SK-N-SH (cell line): ENCODE measurements around the gene TLR7. TPM values are rescaled to one million over a fixed set of nuclear protein-coding genes. Genes with fewer than 3 reads are reported as not detected.
A peak's percentile ranks its signal among the peaks of the same experiment; 100 is the strongest.

Experiments used
- CTCF ChIA-PET: fragments of 300-600, 350-600 bp; formaldehyde crosslinking; extraction: SDS; loops from one replicate; lab custom pipeline; 2021; lab: Yijun Ruan, JAX
- POLR2A ChIA-PET: fragments of 350-600 bp; sonication (Branson Sonifier 250); formaldehyde crosslinking; extraction: SDS; loops from one replicate; lab custom pipeline; 2020; ENCODE audit warnings: antibody characterized with exemption, inconsistent platforms; lab: Yijun Ruan, JAX
- DNase-seq: peaks from one replicate; pipeline ENCODE4 v3.0.0; 2012
- H2AFZ ChIP-seq: fragments of 200-600 bp; sonication (generic); 2 replicates; pipeline ENCODE4 v1.8.1; 2016; ENCODE audit warnings: antibody characterized with exemption, mild to moderate bottlenecking, low read depth
- H3F3A ChIP-seq: fragments of 200-600 bp; sonication (generic); replicated peaks from 2 replicates; pipeline ENCODE3; 2016; ENCODE audit warnings: antibody characterized with exemption, mild to moderate bottlenecking; ENCODE audit not compliant: insufficient read depth
- H3K27ac ChIP-seq, 2 experiments: fragments of 200-500 bp in 1 of 2; fragments of 200-600 bp in 1 of 2; sonication (Bioruptor generic) in 1 of 2; sonication (generic), shearing (Covaris generic) in 1 of 2; 2 replicates each; pipeline versions ENCODE4 v1.5.1 to v1.6.1; 2014 to 2016; ENCODE audit warnings: low read depth in 2 of 2, inconsistent platforms in 1 of 2, low read length in 1 of 2, mild to moderate bottlenecking in 1 of 2, mixed read lengths in 1 of 2
- H3K27me3 ChIP-seq: fragments of 200-600 bp; sonication (generic), shearing (Covaris generic); 2 replicates; pipeline ENCODE4 v1.6.1; 2016; ENCODE audit warnings: mixed run types; ENCODE audit not compliant: insufficient read depth
- H3K36me3 ChIP-seq, 2 experiments: fragments of 200-500 bp in 1 of 2; fragments of 200-600 bp in 1 of 2; sonication (Bioruptor generic) in 1 of 2; sonication (generic) in 1 of 2; replicated peaks in 1 of 2; 2 replicates each; pipeline versions ENCODE3 to v1.5.1; 2014 to 2016; ENCODE audit warnings: low read length in 1 of 2, mild to moderate bottlenecking in 1 of 2; ENCODE audit not compliant: insufficient read depth in 2 of 2, control insufficient read depth in 1 of 2
- H3K4me1 ChIP-seq, 2 experiments: fragments of 200-500 bp in 1 of 2; fragments of 200-600 bp in 1 of 2; sonication (Bioruptor generic) in 1 of 2; sonication (generic), shearing (Covaris generic) in 1 of 2; 2 replicates each; pipeline versions ENCODE4 v1.5.1 to v1.6.1; 2014 to 2016; ENCODE audit warnings: low read depth in 1 of 2, low read length in 1 of 2, mixed run types in 1 of 2; ENCODE audit not compliant: insufficient read depth in 2 of 2, control insufficient read depth in 1 of 2
- H3K4me2 ChIP-seq: fragments of 200-600 bp; sonication (generic), shearing (Covaris generic); 2 replicates; pipeline ENCODE4 v1.6.1; 2017; ENCODE audit warnings: mixed run types
- H3K4me3 ChIP-seq, 2 experiments: fragments of 200-500 bp in 1 of 2; fragments of 200-600 bp in 1 of 2; sonication (Bioruptor generic) in 1 of 2; sonication (generic), shearing (Covaris generic) in 1 of 2; 2 replicates each; pipeline versions ENCODE4 v1.5.1 to v1.8.1; 2014 to 2016; ENCODE audit warnings: low read depth in 2 of 2, inconsistent platforms in 1 of 2, low read length in 1 of 2, mild to moderate bottlenecking in 1 of 2, mixed read lengths in 1 of 2, moderate library complexity in 1 of 2
- H3K79me2 ChIP-seq: fragments of 200-600 bp; sonication (generic); 2 replicates; pipeline ENCODE4 v1.8.1; 2017; ENCODE audit warnings: mild to moderate bottlenecking; ENCODE audit not compliant: insufficient read depth
- H3K9ac ChIP-seq: fragments of 200-600 bp; sonication (generic); 2 replicates; pipeline ENCODE4 v1.6.1; 2017; ENCODE audit warnings: mixed run types
- H3K9me2 ChIP-seq: fragments of 200-600 bp; sonication (generic); 2 replicates; pipeline ENCODE4 v1.6.1; 2017; ENCODE audit warnings: mixed run types
- H3K9me3 ChIP-seq: fragments of 200-600 bp; sonication (generic); 2 replicates; pipeline ENCODE4 v1.6.1; 2017; ENCODE audit warnings: mixed run types, mild to moderate bottlenecking, moderate library complexity
- H4K20me1 ChIP-seq: fragments of 200-600 bp; sonication (generic); 2 replicates; pipeline ENCODE4 v1.6.1; 2017; ENCODE audit warnings: mild to moderate bottlenecking, mixed run types; ENCODE audit not compliant: insufficient read depth
- EZH2phosphoT487 ChIP-seq: fragments of 200-600 bp; sonication (generic); IDR thresholded peaks from 2 replicates; pipeline ENCODE4 v1.6.1; 2017; ENCODE audit warnings: low read depth, mixed run types, mild to moderate bottlenecking, antibody characterized with exemption, moderate library complexity, borderline replicate concordance
- FOSL2 ChIP-seq: IDR thresholded peaks from 2 replicates; pipeline ENCODE4 v1.4.0; 2012; ENCODE audit warnings: low read depth, mild to moderate bottlenecking, moderate library complexity, borderline replicate concordance
- FOXJ3 ChIP-seq: sonication (generic); formaldehyde crosslinking; IDR thresholded peaks from 2 replicates; pipeline ENCODE4 v1.5.1; 2020; ENCODE audit warnings: mild to moderate bottlenecking, missing genetic modification reagents
- GABPA ChIP-seq: IDR thresholded peaks from 2 replicates; pipeline ENCODE4 v1.4.0; 2012; ENCODE audit warnings: low read depth, mild to moderate bottlenecking
- GATA2 ChIP-seq: sonication (generic); formaldehyde crosslinking; IDR thresholded peaks from 2 replicates; pipeline ENCODE4 v1.5.0; 2020; ENCODE audit warnings: mild to moderate bottlenecking, missing genetic modification reagents
- JUND ChIP-seq: IDR thresholded peaks from 2 replicates; pipeline ENCODE4 v1.4.0; 2012
- MXI1 ChIP-seq: IDR thresholded peaks from 2 replicates; pipeline ENCODE4 v1.6.1; 2012; ENCODE audit warnings: mild to moderate bottlenecking, low read depth, low read length, improper control_type of control experiment
- NRF1 ChIP-seq: IDR thresholded peaks from 2 replicates; pipeline ENCODE4 v1.6.1; 2012; ENCODE audit warnings: low read depth, mild to moderate bottlenecking, low read length
- RAD21 ChIP-seq: IDR thresholded peaks from 2 replicates; pipeline ENCODE4 v1.6.1; 2012; ENCODE audit warnings: mild to moderate bottlenecking, low read length
- SIN3A ChIP-seq: IDR thresholded peaks from 2 replicates; pipeline ENCODE4 v1.6.1; 2012; ENCODE audit warnings: low read depth, mild to moderate bottlenecking, low read length, moderate library complexity, borderline replicate concordance
- SMC3 ChIP-seq: IDR thresholded peaks from 2 replicates; pipeline ENCODE4 v1.6.1; 2012; ENCODE audit warnings: low read depth, low read length, improper control_type of control experiment
- WGBS: methylation state at CpG from one replicate; pipeline ENCODE4 v1.1.6; 2017; ENCODE audit warnings: low lambda C conversion rate; 5-methylcytosine and 5-hydroxymethylcytosine counted together
- polyA plus RNA-seq, 3 experiments: library from polyadenylated mRNA; depleted of rRNA; stranded (reverse); fragments of >200 nt; gene quantifications; 2 replicates each; pipeline ENCODE4 v1.2.3, GENCODE V29; 2012
- TF ChIP-seq, protein P1 (sequence below): IDR thresholded peaks from 2 replicates; pipeline ENCODE4 v1.4.0; 2012; ENCODE audit warnings: low read depth
- TF ChIP-seq, protein P2 (sequence below): fragments of 150-350 bp; IDR thresholded peaks from 2 replicates; pipeline ENCODE4 v1.6.1; 2016; ENCODE audit warnings: mild to moderate bottlenecking, low read depth, low read length
- TF ChIP-seq, protein P3 (sequence below): fragments of 200-600 bp; sonication (generic); IDR thresholded peaks from 2 replicates; pipeline ENCODE4 v1.6.1; 2017; ENCODE audit warnings: antibody characterized with exemption, mild to moderate bottlenecking, moderate library complexity
- TF ChIP-seq, protein P4 (sequence below): IDR thresholded peaks from 2 replicates; pipeline ENCODE4 v1.4.0; 2012; ENCODE audit warnings: low read depth, borderline replicate concordance
- TF ChIP-seq, protein P5 (sequence below): IDR thresholded peaks from 2 replicates; pipeline ENCODE4; 2012

TLR7 gene
- polyA plus RNA-seq, 1 of the 3 experiments (the other 2 are of a cell fraction): not detected

DNA sequence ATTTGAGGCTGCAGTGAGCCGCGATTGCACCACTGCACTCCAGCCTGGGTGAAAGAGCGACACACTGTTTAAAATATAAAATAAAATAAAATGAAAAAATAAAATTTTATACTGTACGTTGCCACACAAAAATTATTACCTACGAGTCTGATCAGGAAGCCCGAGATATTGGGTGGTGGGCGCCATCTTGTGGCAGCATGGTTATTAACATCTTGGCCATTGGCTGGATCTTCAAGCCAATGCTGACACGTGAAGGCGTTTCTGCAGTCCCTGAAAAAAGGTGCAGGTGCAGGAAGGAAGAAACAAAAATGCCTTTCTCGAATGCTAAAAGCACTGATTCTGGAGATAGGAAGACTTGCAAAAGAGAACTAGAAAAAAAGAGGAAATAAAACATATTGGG is 34.6 kb downstream of the TLR7 start:
- H2AFZ ChIP-seq: no peak overlapping the region
- no peak overlapping the region for H3K4me2 ChIP-seq
- TF ChIP-seq NRF1: no peak
- TF ChIP-seq, protein P1, sequence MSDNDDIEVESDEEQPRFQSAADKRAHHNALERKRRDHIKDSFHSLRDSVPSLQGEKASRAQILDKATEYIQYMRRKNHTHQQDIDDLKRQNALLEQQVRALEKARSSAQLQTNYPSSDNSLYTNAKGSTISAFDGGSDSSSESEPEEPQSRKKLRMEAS: peak; percentile 37; the same call in 1 of the 2 replicates
- TF ChIP-seq, protein P2, sequence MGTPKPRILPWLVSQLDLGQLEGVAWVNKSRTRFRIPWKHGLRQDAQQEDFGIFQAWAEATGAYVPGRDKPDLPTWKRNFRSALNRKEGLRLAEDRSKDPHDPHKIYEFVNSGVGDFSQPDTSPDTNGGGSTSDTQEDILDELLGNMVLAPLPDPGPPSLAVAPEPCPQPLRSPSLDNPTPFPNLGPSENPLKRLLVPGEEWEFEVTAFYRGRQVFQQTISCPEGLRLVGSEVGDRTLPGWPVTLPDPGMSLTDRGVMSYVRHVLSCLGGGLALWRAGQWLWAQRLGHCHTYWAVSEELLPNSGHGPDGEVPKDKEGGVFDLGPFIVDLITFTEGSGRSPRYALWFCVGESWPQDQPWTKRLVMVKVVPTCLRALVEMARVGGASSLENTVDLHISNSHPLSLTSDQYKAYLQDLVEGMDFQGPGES: no peak
- TF ChIP-seq, protein P3, sequence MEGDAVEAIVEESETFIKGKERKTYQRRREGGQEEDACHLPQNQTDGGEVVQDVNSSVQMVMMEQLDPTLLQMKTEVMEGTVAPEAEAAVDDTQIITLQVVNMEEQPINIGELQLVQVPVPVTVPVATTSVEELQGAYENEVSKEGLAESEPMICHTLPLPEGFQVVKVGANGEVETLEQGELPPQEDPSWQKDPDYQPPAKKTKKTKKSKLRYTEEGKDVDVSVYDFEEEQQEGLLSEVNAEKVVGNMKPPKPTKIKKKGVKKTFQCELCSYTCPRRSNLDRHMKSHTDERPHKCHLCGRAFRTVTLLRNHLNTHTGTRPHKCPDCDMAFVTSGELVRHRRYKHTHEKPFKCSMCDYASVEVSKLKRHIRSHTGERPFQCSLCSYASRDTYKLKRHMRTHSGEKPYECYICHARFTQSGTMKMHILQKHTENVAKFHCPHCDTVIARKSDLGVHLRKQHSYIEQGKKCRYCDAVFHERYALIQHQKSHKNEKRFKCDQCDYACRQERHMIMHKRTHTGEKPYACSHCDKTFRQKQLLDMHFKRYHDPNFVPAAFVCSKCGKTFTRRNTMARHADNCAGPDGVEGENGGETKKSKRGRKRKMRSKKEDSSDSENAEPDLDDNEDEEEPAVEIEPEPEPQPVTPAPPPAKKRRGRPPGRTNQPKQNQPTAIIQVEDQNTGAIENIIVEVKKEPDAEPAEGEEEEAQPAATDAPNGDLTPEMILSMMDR: peak; percentile 74
- peak; percentile 72 for TF ChIP-seq RAD21
- no peak for TF ChIP-seq MXI1
- TF ChIP-seq SMC3: peak; percentile 48
- TF ChIP-seq, all 33 proteins: peak for 4
- DNase-seq: peak; percentile 70
- Histone ChIP-seq H3K4me3 (no peak overlapping the region), H3K79me2 (no peaks in the 10 kb centered on the region), H3K9me2 (no peaks in the 10 kb centered on the region), H3K4me1 (no peaks in the 10 kb centered on the region), H3K36me3 (no peaks in the 10 kb centered on the region), H3K27me3 (peaks cover 15% of the 10 kb centered on the region; the same call in 1 of the 2 replicates), H4K20me1 (no peaks in the 10 kb centered on the region), H3F3A (no peaks in the 10 kb centered on the region), H3K27ac (no peak overlapping the region), H3K9me3 (no peaks in the 10 kb centered on the region), H3K9ac (no peak overlapping the region)
- POLR2A ChIA-PET: no interaction called here
- CTCF ChIA-PET: interaction anchor here (0.6 to 3.0 kb wide), 10 partner anchors 8 to 877 kb away, joined by 3 to 20 read pairs (median 4); no protein-coding TSS in a partner anchor
- WGBS: 4% methylated on average over 10 of the region's 10 CpGs

DNA sequence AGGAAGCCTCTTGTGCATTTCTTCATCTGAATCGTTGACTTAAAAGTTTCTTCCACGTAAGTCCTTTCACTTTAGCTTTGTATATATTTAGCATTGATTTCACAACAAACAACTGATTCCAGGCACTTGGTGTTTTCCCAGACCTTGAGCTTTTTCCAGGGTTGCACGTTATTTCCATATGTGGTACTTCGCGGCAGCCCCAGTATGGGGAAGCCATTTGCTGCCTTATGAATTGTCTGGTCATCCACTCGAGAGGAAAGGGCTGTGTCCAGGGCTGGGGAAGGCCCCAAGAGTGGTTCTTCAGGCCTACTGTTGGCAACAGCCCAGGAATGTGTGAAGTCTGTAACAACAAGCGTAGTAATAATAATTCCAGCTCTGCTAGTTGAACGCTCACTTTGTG is 36.8 kb downstream of the TLR7 start:
- H3F3A ChIP-seq: no peaks in the 10 kb centered on the region
- POLR2A ChIA-PET: no interaction called here
- H3K4me3 ChIP-seq: no peak overlapping the region
- no peaks in the 10 kb centered on the region for H4K20me1 ChIP-seq
- 47% methylated on average over 8 of the region's 8 CpGs for WGBS
- H3K79me2 ChIP-seq: no peaks in the 10 kb centered on the region
- no peak overlapping the region for H3K27ac ChIP-seq
- H3K9ac ChIP-seq: no peak overlapping the region
- 0 out of 2 replicates have a peak overlapping the region, but pooled peaks have one; percentile 63 for H2AFZ ChIP-seq
- no peak overlapping the region for H3K4me2 ChIP-seq
- no peaks in the 10 kb centered on the region for H3K4me1 ChIP-seq
- peaks cover 13% of the 10 kb centered on the region; the same call in 1 of the 2 replicates for H3K27me3 ChIP-seq
- no peaks in the 10 kb centered on the region for H3K9me2 ChIP-seq
- H3K9me3 ChIP-seq: no peaks in the 10 kb centered on the region
- H3K36me3 ChIP-seq: no peaks in the 10 kb centered on the region
- no peak for DNase-seq
- no peak for TF ChIP-seq FOSL2
- no peak for TF ChIP-seq JUND
- TF ChIP-seq, protein P4, sequence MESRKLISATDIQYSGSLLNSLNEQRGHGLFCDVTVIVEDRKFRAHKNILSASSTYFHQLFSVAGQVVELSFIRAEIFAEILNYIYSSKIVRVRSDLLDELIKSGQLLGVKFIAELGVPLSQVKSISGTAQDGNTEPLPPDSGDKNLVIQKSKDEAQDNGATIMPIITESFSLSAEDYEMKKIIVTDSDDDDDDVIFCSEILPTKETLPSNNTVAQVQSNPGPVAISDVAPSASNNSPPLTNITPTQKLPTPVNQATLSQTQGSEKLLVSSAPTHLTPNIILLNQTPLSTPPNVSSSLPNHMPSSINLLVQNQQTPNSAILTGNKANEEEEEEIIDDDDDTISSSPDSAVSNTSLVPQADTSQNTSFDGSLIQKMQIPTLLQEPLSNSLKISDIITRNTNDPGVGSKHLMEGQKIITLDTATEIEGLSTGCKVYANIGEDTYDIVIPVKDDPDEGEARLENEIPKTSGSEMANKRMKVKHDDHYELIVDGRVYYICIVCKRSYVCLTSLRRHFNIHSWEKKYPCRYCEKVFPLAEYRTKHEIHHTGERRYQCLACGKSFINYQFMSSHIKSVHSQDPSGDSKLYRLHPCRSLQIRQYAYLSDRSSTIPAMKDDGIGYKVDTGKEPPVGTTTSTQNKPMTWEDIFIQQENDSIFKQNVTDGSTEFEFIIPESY: no peak
- TF ChIP-seq, protein P5, sequence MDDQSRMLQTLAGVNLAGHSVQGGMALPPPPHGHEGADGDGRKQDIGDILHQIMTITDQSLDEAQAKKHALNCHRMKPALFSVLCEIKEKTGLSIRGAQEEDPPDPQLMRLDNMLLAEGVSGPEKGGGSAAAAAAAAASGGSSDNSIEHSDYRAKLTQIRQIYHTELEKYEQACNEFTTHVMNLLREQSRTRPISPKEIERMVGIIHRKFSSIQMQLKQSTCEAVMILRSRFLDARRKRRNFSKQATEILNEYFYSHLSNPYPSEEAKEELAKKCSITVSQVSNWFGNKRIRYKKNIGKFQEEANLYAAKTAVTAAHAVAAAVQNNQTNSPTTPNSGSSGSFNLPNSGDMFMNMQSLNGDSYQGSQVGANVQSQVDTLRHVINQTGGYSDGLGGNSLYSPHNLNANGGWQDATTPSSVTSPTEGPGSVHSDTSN: no peak
- TF ChIP-seq SIN3A: no peak
- no peak for TF ChIP-seq FOXJ3 (CRISPR knock-in tag)
- TF ChIP-seq NRF1: no peak
- TF ChIP-seq GATA2 (CRISPR knock-in tag): no peak
- TF ChIP-seq GABPA: no peak
- no peak for TF ChIP-seq EZH2phosphoT487
- CTCF ChIA-PET: interaction anchor here (0.6 to 2.7 kb wide), 6 partner anchors 10 to 584 kb away, joined by 3 to 12 read pairs (median 4); no protein-coding TSS in a partner anchor
